GM21447 (cell line): ENCODE measurements around the gene ARHGAP29.
"Not testable (repeated sequence)": the region's sequence is repeated elsewhere in the genome, so short reads cannot be mapped to it uniquely, and the experiment has no call there.

Experiments used
- ATAC-seq: cut with Tn5 transposase; IDR thresholded peaks from one replicate; pipeline ENCODE4 v1.9.1; 2021; ENCODE audit not compliant: unreplicated experiment

The ARHGAP29 gene

GRCh38 chr1:94180650-94181049 is 56.7 kb downstream of the ARHGAP29 start:
- ATAC-seq, result no peak

DNA sequence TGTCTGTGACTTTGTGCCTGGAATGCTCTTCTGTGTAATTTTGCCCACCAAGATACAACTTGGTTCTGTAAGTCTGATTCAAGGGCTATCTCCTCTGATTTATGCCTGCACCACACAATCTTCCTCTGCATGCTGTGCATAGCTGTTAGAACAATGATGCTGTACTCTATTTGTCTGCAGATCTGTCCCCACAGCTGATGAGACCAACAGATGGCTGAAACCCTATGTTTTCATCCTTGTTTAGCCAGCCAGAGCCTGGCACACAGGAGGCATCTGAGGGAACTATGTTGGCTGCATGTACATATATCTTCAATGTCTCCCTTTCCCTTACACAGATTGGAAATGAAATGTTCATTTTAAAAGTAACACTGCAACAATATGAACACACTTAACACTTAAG is 58.5 kb downstream of the ARHGAP29 start:
- no peak for ATAC-seq

DNA sequence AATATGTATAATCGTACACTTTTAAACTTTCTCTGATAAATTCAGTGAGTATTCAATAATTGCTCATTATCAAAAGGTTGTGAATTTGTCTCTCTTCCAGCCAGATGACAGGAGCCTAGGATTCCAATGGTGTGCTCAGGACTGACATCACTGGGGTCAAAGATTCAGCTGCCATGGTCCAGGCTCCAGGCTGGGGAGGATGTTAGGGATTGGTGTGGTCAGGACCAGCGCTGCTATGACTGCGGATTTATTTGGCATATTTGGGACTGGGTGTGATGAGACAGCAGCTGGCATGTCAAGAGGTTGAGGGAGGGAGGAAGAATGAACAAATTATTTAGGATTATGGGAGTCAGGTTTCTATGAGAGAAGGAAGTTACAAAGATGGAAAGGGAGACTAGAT is 68.3 kb downstream of the ARHGAP29 start:
- no peak for ATAC-seq

DNA sequence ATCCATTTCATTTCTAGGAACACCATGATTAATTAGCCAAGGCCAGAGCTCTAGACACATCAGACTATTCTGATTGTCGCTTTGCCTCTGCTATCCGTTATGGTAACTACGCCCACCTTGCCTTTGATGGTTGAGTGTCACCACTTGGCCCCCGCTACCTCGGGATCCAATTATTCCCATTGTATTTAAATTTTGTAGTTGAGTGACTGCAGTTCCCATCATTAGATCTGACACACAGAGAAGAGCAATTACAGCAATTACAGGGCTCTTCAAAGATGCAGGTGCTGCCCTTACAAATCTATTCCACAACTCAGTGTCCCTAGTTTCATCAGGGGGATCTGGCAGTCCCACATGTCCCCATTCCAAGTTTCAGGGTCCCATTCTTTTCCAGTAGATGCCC is 71.5 kb downstream of the ARHGAP29 start:
- ATAC-seq, result no peak

GRCh38 chr1:94164885-94165284 is 72.5 kb downstream of the ARHGAP29 start:
- ATAC-seq, result not testable (repeated sequence)

- ATAC-seq, result not testable (repeated sequence)
Observed at GRCh38 chr1:94164121-94164520, 73.3 kb downstream of the ARHGAP29 start.

- not testable (repeated sequence) for ATAC-seq
Observed at GRCh38 chr1:94163249-94163648, 74.1 kb downstream of the ARHGAP29 start.

GRCh38 chr1:94160811-94161210 is 76.6 kb downstream of the ARHGAP29 start:
- no peak for ATAC-seq

GRCh38 chr1:94156096-94156625 is 81.2 kb downstream of the ARHGAP29 start:
- no peak for ATAC-seq

DNA sequence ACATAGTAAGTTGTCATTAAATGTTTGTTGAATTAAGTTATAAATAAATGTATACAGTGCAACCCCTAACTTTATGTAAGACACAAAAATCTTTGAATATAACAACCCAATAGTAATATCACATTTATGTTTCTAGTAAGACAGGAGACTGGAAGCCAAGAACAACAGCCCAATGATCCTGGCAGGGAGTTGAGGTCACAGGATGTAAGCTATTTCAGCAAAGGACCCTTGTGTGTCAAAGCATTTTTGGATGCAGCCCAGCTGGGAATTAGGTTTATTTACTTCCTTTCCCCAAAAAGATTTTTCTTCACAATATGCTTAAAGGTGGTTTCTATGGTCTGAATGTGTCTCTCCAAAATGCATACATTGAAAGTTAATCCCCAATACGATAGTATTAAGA is 82.4 kb downstream of the ARHGAP29 start:
- no peak for ATAC-seq

- ATAC-seq, result no peak
Observed at GRCh38 chr1:94153133-94153532, 84.3 kb downstream of the ARHGAP29 start.

GRCh38 chr1:94149166-94149565 is 88.2 kb downstream of the ARHGAP29 start:
- ATAC-seq, result not testable (repeated sequence)

DNA sequence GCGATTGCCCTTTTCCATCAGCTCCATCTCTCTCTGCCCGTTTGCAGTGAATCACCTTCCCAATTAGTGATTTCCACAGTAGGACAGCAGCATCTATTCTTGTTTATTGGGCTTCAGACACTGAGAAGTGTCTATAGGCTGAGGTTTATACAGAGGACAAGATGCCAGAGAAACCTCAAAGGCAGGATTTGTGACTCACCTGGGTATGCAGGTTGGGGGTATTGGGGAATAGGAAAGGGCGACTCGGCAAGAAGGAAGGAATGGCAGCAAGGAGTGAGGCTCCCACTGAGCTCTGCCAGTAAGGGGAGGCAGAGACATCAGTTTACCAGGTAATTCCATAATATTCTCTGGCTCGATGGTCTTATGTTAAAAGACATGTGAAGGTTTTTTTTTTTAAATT is 91.1 kb downstream of the ARHGAP29 start:
- no peak for ATAC-seq

- ATAC-seq, result no peak
Observed at GRCh38 chr1:94144836-94145235, 92.5 kb downstream of the ARHGAP29 start.

DNA sequence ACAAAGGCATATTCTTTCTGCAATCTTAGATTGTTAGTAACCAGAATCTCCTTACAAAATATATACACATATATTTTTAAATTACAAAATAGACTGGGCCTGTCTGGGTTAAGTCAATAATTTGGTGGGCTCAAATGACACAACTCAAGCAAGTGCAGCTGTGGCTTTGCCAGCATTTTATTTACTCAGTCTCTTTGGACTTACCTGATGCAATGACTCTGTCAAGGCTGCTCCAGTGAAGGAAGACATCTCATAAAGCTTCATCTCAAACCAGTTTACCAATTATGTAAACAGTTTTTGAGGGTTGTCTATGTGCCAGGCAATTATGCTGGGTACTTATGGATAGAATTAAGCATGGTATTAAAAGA is 93.6 kb downstream of the ARHGAP29 start:
- ATAC-seq, result no peak

DNA sequence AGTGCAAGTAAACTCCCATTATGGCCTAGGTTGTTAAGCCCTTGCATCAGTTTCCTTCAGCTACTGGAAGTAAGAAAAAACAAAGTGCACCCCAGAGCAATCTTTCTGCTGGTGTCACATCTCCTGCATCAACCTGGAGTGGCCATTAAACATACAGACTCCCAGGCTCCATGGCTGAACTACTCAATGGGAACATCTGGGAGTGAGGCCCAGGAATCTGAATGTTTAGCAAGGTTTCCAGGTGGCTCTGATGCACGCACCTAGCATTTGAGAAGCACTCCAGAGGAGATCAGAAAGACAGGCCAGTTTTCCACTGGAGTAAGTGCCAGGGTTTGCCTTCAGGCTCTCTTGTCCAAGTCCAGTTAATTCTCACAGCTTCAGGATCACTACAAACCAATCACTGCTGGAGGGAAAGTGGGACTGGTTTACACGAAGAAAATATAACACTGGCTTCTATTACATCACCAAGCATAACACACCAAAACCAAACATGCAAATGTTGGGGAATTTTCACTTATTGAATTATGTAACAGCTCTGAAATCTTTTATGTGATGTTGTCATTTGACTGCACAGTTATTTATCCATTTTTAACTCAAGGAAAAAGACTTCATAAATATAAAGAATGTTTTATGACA is 94.1 kb downstream of the ARHGAP29 start:
- no peak for ATAC-seq

GRCh38 chr1:94142583-94142982 is 94.8 kb downstream of the ARHGAP29 start:
- no peak for ATAC-seq

GRCh38 chr1:94142022-94142421 is 95.4 kb downstream of the ARHGAP29 start:
- ATAC-seq, result no peak

- no peak for ATAC-seq
Observed at GRCh38 chr1:94132111-94132510, 105.3 kb downstream of the ARHGAP29 start.

- ATAC-seq, result no peak
Observed at GRCh38 chr1:94130851-94131595, 106.4 kb downstream of the ARHGAP29 start.

- no peak for ATAC-seq
Observed at GRCh38 chr1:94126651-94127050, 110.7 kb downstream of the ARHGAP29 start.
